BE2C (cell line): ENCODE data around the gene AMDHD2.

Source experiments
- DNase-seq: peaks from one replicate; pipeline ENCODE4 v3.0.0-alpha.2; 2020
- H3K27me3 ChIP-seq: fragments of 250-450 bp; sonication (Bioruptor Pico); 2 replicates; pipeline ENCODE4 v1.5.1; 2020; ENCODE audit warnings: mild to moderate bottlenecking
- H3K36me3 ChIP-seq: fragments of 250-450 bp; sonication (Bioruptor Pico); 2 replicates; pipeline ENCODE4 v1.5.1; 2020; ENCODE audit warnings: mild to moderate bottlenecking
- H3K4me1 ChIP-seq: fragments of 250-450 bp; sonication (Bioruptor Pico); 2 replicates; pipeline ENCODE4 v1.5.1; 2020
- H3K4me3 ChIP-seq: 2 replicates; pipeline ENCODE4 v1.5.1; 2011; ENCODE audit warnings: low read depth, low read length
- H3K9me3 ChIP-seq: fragments of 250-450 bp; sonication (Bioruptor Pico); 2 replicates; pipeline ENCODE4 v1.5.1; 2020
- CTCF ChIP-seq: IDR thresholded peaks from 2 replicates; pipeline ENCODE4 v1.5.1; 2012; ENCODE audit warnings: mild to moderate bottlenecking, low read depth, low read length

The AMDHD2 gene

GRCh38 chr16:2482249-2482648 lies 37.9 kb upstream of the AMDHD2 start:
- no peaks in the 10 kb centered on the region for H3K27me3 ChIP-seq
- H3K36me3 ChIP-seq = peaks cover 8% of the 10 kb centered on the region
- TF ChIP-seq CTCF = no peak
- H3K4me3 ChIP-seq = peak overlapping the region; percentile 39
- DNase-seq = no peak
- H3K4me1 ChIP-seq = peaks cover 28% of the 10 kb centered on the region
- no peaks in the 10 kb centered on the region for H3K9me3 ChIP-seq

- H3K36me3 ChIP-seq = peaks cover 8% of the 10 kb centered on the region
These were observed 37.2 kb upstream of the AMDHD2 start for GRCh38 chr16:2482708-2483534.

GRCh38 chr16:2483939-2484897 lies 36.0 kb upstream of the AMDHD2 start:
- Histone ChIP-seq H3K4me1 (peaks cover 35% of the 10 kb centered on the region), H3K36me3 (peaks cover 8% of the 10 kb centered on the region), H3K4me3 (no peak overlapping the region), H3K9me3 (no peaks in the 10 kb centered on the region), H3K27me3 (no peaks in the 10 kb centered on the region)
- no peak for DNase-seq
- no peak for TF ChIP-seq CTCF

More at GRCh38 chr16:2482708-2483534, 37.2 kb upstream of the AMDHD2 start:
- TF ChIP-seq CTCF = no peak
- peak; percentile 83 for DNase-seq
- H3K27me3 ChIP-seq = no peaks in the 10 kb centered on the region
- no peaks in the 10 kb centered on the region for H3K9me3 ChIP-seq
- peak overlapping the region; percentile 39 for H3K4me3 ChIP-seq
- peaks cover 33% of the 10 kb centered on the region for H3K4me1 ChIP-seq

- DNase-seq = no peak
- no peak for TF ChIP-seq CTCF
- Histone ChIP-seq H3K4me3 (no peak overlapping the region), H3K9me3 (no peaks in the 10 kb centered on the region), H3K27me3 (no peaks in the 10 kb centered on the region), H3K36me3 (peaks cover 8% of the 10 kb centered on the region), H3K4me1 (peaks cover 35% of the 10 kb centered on the region)
These were observed 35.2 kb upstream of the AMDHD2 start for GRCh38 chr16:2484898-2485508.

GRCh38 chr16:2485811-2486507 lies 34.2 kb upstream of the AMDHD2 start:
- H3K36me3 ChIP-seq = peaks cover 10% of the 10 kb centered on the region
- H3K4me3 ChIP-seq = no peak overlapping the region
- no peaks in the 10 kb centered on the region for H3K27me3 ChIP-seq
- no peak for TF ChIP-seq CTCF
- no peaks in the 10 kb centered on the region for H3K9me3 ChIP-seq
- DNase-seq = no peak
- peaks cover 35% of the 10 kb centered on the region for H3K4me1 ChIP-seq
